K562 (cell line): Measurements from ENCODE around the gene SRRM5. TPM values are rescaled to one million over a fixed set of nuclear protein-coding genes. Genes with fewer than 3 reads are reported as not detected.

Experiments
- BRF1 ChIP-seq: IDR thresholded peaks from 3 replicates; pipeline ENCODE4 v1.6.1; 2011; ENCODE audit warnings: borderline replicate concordance, mild to moderate bottlenecking; ENCODE audit not compliant: insufficient read length; ENCODE audit errors: extremely low read depth
- CBX8 ChIP-seq: fragments of 200-600 bp; sonication (generic); IDR thresholded peaks from 2 replicates; pipeline ENCODE4 v1.6.1; 2012; ENCODE audit warnings: borderline replicate concordance, mixed run types, low read depth, mild to moderate bottlenecking, moderate library complexity, mixed read lengths, low read length, control low read depth, inconsistent platforms; ENCODE audit not compliant: poor library complexity, severe bottlenecking; ENCODE audit errors: extremely low read depth
- DNMT1 ChIP-seq: fragments of 450-650 bp; IDR thresholded peaks from 2 replicates; pipeline ENCODE4 v1.6.1; 2016; ENCODE audit warnings: antibody characterized with exemption, mild to moderate bottlenecking
- E4F1 ChIP-seq: fragments of 250-450 bp; sonication (Bioruptor Pico); IDR thresholded peaks from 2 replicates; pipeline ENCODE4 v1.5.0; 2021; ENCODE audit warnings: mild to moderate bottlenecking, borderline replicate concordance
- HMGXB4 ChIP-seq: sonication (generic); formaldehyde crosslinking; IDR thresholded peaks from 2 replicates; pipeline ENCODE4 v1.8.1; 2023; ENCODE audit warnings: mild to moderate bottlenecking, missing genetic modification reagents
- KDM2B ChIP-seq: fragments of 250-450 bp; sonication (Bioruptor Pico); IDR thresholded peaks from 2 replicates; pipeline ENCODE4 v1.8.0; 2021; ENCODE audit warnings: mild to moderate bottlenecking, moderate library complexity
- MAFF ChIP-seq: IDR thresholded peaks from 2 replicates; pipeline ENCODE4 v1.6.1; 2012; ENCODE audit warnings: low read length, improper control_type of control experiment
- MLX ChIP-seq, 2 experiments: fragments of 450-650 bp in 1 of 2; sonication (generic) in 1 of 2; formaldehyde crosslinking; conservative IDR thresholded peaks; 2 replicates each; pipeline versions ENCODE4 v1.4.0 to v1.8.1; 2020 to 2022; ENCODE audit warnings: mild to moderate bottlenecking in 1 of 2, missing genetic modification reagents in 1 of 2
- MTF1 ChIP-seq: fragments of 250-450 bp; sonication (Bioruptor Pico); IDR thresholded peaks from 2 replicates; pipeline ENCODE4 v1.9.0; 2021; ENCODE audit warnings: moderate library complexity, mild to moderate bottlenecking, inconsistent platforms, borderline replicate concordance
- MYBL2 ChIP-seq, 2 experiments: fragments of 450-650 bp in 1 of 2; sonication (generic) in 1 of 2; formaldehyde crosslinking in 1 of 2; IDR thresholded peaks; 2 replicates each; pipeline versions ENCODE4 v1.6.1 to v1.8.1; 2017 to 2022; ENCODE audit warnings: borderline replicate concordance in 1 of 2, inconsistent platforms in 1 of 2, low read depth in 1 of 2, mild to moderate bottlenecking in 1 of 2, missing genetic modification reagents in 1 of 2, moderate library complexity in 1 of 2
- NCOA1 ChIP-seq: fragments of 450-650 bp; IDR thresholded peaks from 2 replicates; pipeline ENCODE4 v1.6.1; 2016; ENCODE audit warnings: low read depth
- NKRF ChIP-seq: fragments of 450-650 bp; IDR thresholded peaks from 2 replicates; pipeline ENCODE4 v1.6.1; 2016; ENCODE audit warnings: borderline replicate concordance
- NUFIP1 ChIP-seq: fragments of 450-650 bp; IDR thresholded peaks from 2 replicates; pipeline ENCODE4 v1.6.1; 2018; ENCODE audit not compliant: partially characterized antibody
- SMAD1 ChIP-seq: fragments of 150-350 bp; IDR thresholded peaks from 2 replicates; pipeline ENCODE4 v1.6.1; 2014; ENCODE audit warnings: low read length, low read depth; ENCODE audit not compliant: partially characterized antibody
- ZBTB2 ChIP-seq: fragments of 450-650 bp; IDR thresholded peaks from 2 replicates; pipeline ENCODE4 v1.6.1; 2016; ENCODE audit warnings: antibody characterized with exemption
- ZNF699 ChIP-seq: fragments of 250-450 bp; sonication (Bioruptor Pico); IDR thresholded peaks from 2 replicates; pipeline ENCODE4 v1.8.0; 2021; ENCODE audit warnings: mild to moderate bottlenecking, moderate library complexity; ENCODE audit not compliant: insufficient replicate concordance
- ZSCAN29 ChIP-seq: fragments of 450-650 bp; IDR thresholded peaks from 2 replicates; pipeline ENCODE4 v1.6.1; 2017
- polyA plus RNA-seq, 8 experiments: library from polyadenylated mRNA; depleted of rRNA in 4 of 8; stranded (reverse) in 5 of 8; unstranded in 3 of 8; fragments of >200 nt; fragmentation: Nextera tagmentation in 2 of 8; fragmentation: Illumina TruSeq in 1 of 8; extraction: Ambion mirVana in 2 of 8; extraction: Trizol in 1 of 8; gene quantifications; 2 replicates each; pipeline versions ENCODE4 v1.2.1 to v1.2.3, GENCODE V29; 2011 to 2014; ENCODE audit warnings: inconsistent platforms in 1 of 8, missing spikeins in 1 of 8
- total RNA-seq, 7 experiments: library from RNA; depleted of rRNA in 6 of 7; stranded (reverse); fragments of >200 nt in 6 of 7; fragmentation: Illumina TruSeq in 2 of 7; extraction: Trizol in 2 of 7; gene quantifications; 2 replicates each; pipeline versions ENCODE4 v1.2.1 to v1.2.3, GENCODE V29; 2011 to 2021; ENCODE audit warnings: low replicate concordance in 1 of 7

Gene SRRM5
- total and polyA plus RNA-seq, 9 of the 15 experiments (the other 6 are each of a cell fraction or from before 2014, with no cell fraction given) = 0.09 to 0.45 (median 0.18) TPM; not detected in 2

- no peak for TF ChIP-seq HMGXB4 (CRISPR knock-in tag)
- TF ChIP-seq E4F1 (CRISPR knock-in tag) = no peak
- no peak for TF ChIP-seq MLX (CRISPR knock-in tag; conservative IDR thresholded peaks at IDR 0.05)
- 0 out of 2 replicates have a peak, but pooled peaks have one; percentile 38 for TF ChIP-seq KDM2B (CRISPR knock-in tag)
- no peak for TF ChIP-seq NUFIP1
- TF ChIP-seq NCOA1 = no peak
- TF ChIP-seq DNMT1 = no peak
- TF ChIP-seq MYBL2 (IDR thresholded peaks at IDR 0.05; ENCODE audit: low read depth) = no peak
- TF ChIP-seq MYBL2 (CRISPR knock-in tag; IDR thresholded peaks at IDR 0.05; ENCODE audit: borderline replicate concordance) = no peak
- no peak for TF ChIP-seq MTF1
- no peak for TF ChIP-seq CBX8
- peak; percentile 57; the same call in 1 of the 2 replicates for TF ChIP-seq ZBTB2
- no peak for TF ChIP-seq SMAD1
- TF ChIP-seq ZSCAN29 = no peak
- no peak for TF ChIP-seq NKRF
- no peak for TF ChIP-seq ZNF699 (CRISPR knock-in tag)
- no peak for TF ChIP-seq MAFF
- no peak for TF ChIP-seq BRF1
Observed at GRCh38 chr19:43639519-43640423, 27.9 kb downstream of the SRRM5 start, which contains the start of gene CADM4 (continued).
